ENCODE measurements around the gene NGEF. TPM values are rescaled to one million over a fixed set of nuclear protein-coding genes. Genes with fewer than 3 reads are reported as not detected.

The NGEF gene
- total RNA-seq, 1 donor from 2014 or later, result 0.16 TPM

DNA sequence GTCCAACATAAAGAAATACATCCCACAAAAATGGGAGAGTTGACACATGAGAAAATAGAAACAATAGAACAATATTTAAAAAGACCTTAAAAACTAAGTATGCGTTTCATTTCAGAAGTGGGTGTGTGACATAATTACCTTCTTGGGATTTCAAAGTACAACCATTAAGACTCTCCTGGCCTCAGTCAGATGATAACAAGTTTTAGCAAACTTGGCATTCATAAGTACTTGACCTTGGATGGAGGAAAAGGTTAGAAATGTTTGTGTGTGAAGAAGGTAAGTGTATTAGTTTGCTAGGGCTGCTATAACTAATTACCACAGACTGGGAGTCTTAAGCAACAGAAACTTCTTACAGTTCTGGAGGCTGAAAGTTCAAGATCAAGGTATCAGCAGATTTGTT, 4.9 kb upstream of the NGEF start:
- Histone ChIP-seq H2AFZ (ENCODE audit: low read depth, low read length) (no peak overlapping the region), H3K27me3 (ENCODE audit: insufficient read depth, low read length) (no peaks in the 10 kb centered on the region), H3K4me1 (ENCODE audit: insufficient read depth, low read length) (peaks cover 4% of the 10 kb centered on the region), H4K20me1 (ENCODE audit: insufficient read depth, low read length) (no peaks in the 10 kb centered on the region), H3K36me3 (ENCODE audit: insufficient read depth, low read length) (no peaks in the 10 kb centered on the region), H3K79me2 (ENCODE audit: insufficient read depth, low read length) (no peaks in the 10 kb centered on the region), H3K9ac (ENCODE audit: low read length) (no peak overlapping the region), H3K27ac (ENCODE audit: low read depth, low read length) (no peak overlapping the region), H3K9me3 (ENCODE audit: insufficient read depth, low read depth, low read length) (no peaks in the 10 kb centered on the region), H3K4me3 (ENCODE audit: insufficient read depth, low read depth, low read length) (no peak overlapping the region), H3K4me2 (ENCODE audit: low read length) (no peak overlapping the region)
- Mint-ChIP-seq H3K4me3 (ENCODE audit: unreplicated experiment) (no peak overlapping the region), H3K36me3 (ENCODE audit: low read depth, unreplicated experiment) (no peaks in the 10 kb centered on the region), H3K27ac (ENCODE audit: unreplicated experiment) (no peak overlapping the region), H3K27me3 (ENCODE audit: low read depth, unreplicated experiment) (peaks cover 5% of the 10 kb centered on the region), H3K9me3 (ENCODE audit: unreplicated experiment) (no peaks in the 10 kb centered on the region), H3K4me1 (ENCODE audit: low read depth, unreplicated experiment) (no peaks in the 10 kb centered on the region)
- TF ChIP-seq, protein P1, sequence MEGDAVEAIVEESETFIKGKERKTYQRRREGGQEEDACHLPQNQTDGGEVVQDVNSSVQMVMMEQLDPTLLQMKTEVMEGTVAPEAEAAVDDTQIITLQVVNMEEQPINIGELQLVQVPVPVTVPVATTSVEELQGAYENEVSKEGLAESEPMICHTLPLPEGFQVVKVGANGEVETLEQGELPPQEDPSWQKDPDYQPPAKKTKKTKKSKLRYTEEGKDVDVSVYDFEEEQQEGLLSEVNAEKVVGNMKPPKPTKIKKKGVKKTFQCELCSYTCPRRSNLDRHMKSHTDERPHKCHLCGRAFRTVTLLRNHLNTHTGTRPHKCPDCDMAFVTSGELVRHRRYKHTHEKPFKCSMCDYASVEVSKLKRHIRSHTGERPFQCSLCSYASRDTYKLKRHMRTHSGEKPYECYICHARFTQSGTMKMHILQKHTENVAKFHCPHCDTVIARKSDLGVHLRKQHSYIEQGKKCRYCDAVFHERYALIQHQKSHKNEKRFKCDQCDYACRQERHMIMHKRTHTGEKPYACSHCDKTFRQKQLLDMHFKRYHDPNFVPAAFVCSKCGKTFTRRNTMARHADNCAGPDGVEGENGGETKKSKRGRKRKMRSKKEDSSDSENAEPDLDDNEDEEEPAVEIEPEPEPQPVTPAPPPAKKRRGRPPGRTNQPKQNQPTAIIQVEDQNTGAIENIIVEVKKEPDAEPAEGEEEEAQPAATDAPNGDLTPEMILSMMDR (IDR thresholded peaks at IDR 0.05; ENCODE audit: insufficient read depth, low read depth, low read length), result no peak
- no peak for TF ChIP-seq EZH2 (IDR thresholded peaks at IDR 0.05; ENCODE audit: insufficient read depth, low read length)
- no peak for DNase-seq (ENCODE audit: low read depth)
- FAIRE-seq, result no peak

DNA sequence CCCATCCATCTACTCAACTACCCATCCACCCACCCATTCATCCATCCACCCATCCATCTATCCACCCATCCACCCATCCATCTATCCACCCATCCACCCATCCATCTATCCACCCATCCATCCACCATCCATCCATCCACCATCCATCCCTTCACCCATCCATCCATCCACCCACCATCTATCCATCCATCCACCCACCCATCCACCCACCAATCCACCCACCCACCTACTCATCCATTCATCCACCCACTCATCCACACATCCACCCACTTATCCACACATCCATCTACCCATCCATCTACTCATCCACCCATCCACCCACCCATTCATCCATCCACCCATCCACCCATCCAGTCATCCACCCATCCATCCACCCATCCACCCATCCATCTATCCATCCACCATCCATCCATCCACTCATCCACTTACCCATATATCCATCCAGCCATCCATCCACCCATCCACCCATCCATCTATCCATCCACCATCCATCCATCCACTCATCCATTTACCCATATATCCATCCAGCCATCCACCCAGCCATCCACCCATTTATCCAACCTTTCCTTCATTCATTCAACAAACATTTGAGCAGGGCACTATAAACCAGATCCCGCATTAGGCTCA, 2.1 kb upstream of the NGEF start:
- Histone ChIP-seq H2AFZ (ENCODE audit: low read depth, low read length) (no peak overlapping the region), H3K9me3 (ENCODE audit: insufficient read depth, low read depth, low read length) (no peaks in the 10 kb centered on the region), H3K79me2 (ENCODE audit: insufficient read depth, low read length) (no peaks in the 10 kb centered on the region), H3K4me1 (ENCODE audit: insufficient read depth, low read length) (no peaks in the 10 kb centered on the region), H3K4me3 (ENCODE audit: insufficient read depth, low read depth, low read length) (no peak overlapping the region), H4K20me1 (ENCODE audit: insufficient read depth, low read length) (no peaks in the 10 kb centered on the region), H3K9ac (ENCODE audit: low read length) (no peak overlapping the region), H3K4me2 (ENCODE audit: low read length) (no peak overlapping the region), H3K27ac (ENCODE audit: low read depth, low read length) (no peak overlapping the region), H3K36me3 (ENCODE audit: insufficient read depth, low read length) (no peaks in the 10 kb centered on the region), H3K27me3 (ENCODE audit: insufficient read depth, low read length) (no peaks in the 10 kb centered on the region)
- Mint-ChIP-seq H3K9me3 (ENCODE audit: unreplicated experiment) (peaks cover 2% of the 10 kb centered on the region), H3K27me3 (ENCODE audit: low read depth, unreplicated experiment) (peaks cover 14% of the 10 kb centered on the region), H3K27ac (ENCODE audit: unreplicated experiment) (no peak overlapping the region), H3K4me3 (ENCODE audit: unreplicated experiment) (no peak overlapping the region), H3K36me3 (ENCODE audit: low read depth, unreplicated experiment) (no peaks in the 10 kb centered on the region), H3K4me1 (ENCODE audit: low read depth, unreplicated experiment) (no peaks in the 10 kb centered on the region)
- no peak for TF ChIP-seq EZH2 (IDR thresholded peaks at IDR 0.05; ENCODE audit: insufficient read depth, low read length)
- TF ChIP-seq, protein P1 (IDR thresholded peaks at IDR 0.05; ENCODE audit: insufficient read depth, low read depth, low read length), result no peak
- FAIRE-seq (no peak), DNase-seq (ENCODE audit: low read depth) (no peak)

DNA sequence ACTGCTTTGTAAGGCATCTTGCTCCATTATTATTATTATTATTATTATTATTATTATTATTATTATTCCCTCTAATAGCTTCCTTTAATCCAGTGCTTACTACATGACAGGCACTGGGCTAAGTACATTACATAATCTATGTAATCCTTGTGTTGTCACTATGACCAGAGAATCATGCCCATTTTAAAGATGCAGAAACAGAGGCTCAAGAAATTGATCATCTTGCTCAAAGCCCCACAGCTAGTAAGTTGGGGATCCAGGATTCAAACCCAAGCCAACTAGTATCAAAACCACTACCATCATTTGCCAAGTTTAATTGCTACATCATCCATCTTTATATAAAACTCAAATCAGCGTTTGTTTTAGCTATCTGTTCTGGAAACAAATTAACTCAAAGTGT, 594 bp upstream of the NGEF start:
- peaks cover 14% of the 10 kb centered on the region for H3K27me3 Mint-ChIP-seq (ENCODE audit: low read depth, unreplicated experiment)
- H3K9ac ChIP-seq (ENCODE audit: low read length), result no peak overlapping the region
- no peaks in the 10 kb centered on the region for H3K27me3 ChIP-seq (ENCODE audit: insufficient read depth, low read length)
- no peak for FAIRE-seq
- H3K9me3 Mint-ChIP-seq (ENCODE audit: unreplicated experiment), result peaks cover 2% of the 10 kb centered on the region
- TF ChIP-seq EZH2 (IDR thresholded peaks at IDR 0.05; ENCODE audit: insufficient read depth, low read length), result no peak
- TF ChIP-seq, protein P1 (IDR thresholded peaks at IDR 0.05; ENCODE audit: insufficient read depth, low read depth, low read length), result no peak
- H2AFZ ChIP-seq (ENCODE audit: low read depth, low read length), result no peak overlapping the region
- no peak overlapping the region for H3K27ac Mint-ChIP-seq (ENCODE audit: unreplicated experiment)
- no peaks in the 10 kb centered on the region for H3K4me1 ChIP-seq (ENCODE audit: insufficient read depth, low read length)
- H3K4me3 ChIP-seq (ENCODE audit: insufficient read depth, low read depth, low read length), result no peak overlapping the region
- no peaks in the 10 kb centered on the region for H3K9me3 ChIP-seq (ENCODE audit: insufficient read depth, low read depth, low read length)
- DNase-seq (ENCODE audit: low read depth), result no peak
- H3K36me3 Mint-ChIP-seq (ENCODE audit: low read depth, unreplicated experiment), result no peaks in the 10 kb centered on the region
- no peak overlapping the region for H3K27ac ChIP-seq (ENCODE audit: low read depth, low read length)
- H3K4me1 Mint-ChIP-seq (ENCODE audit: low read depth, unreplicated experiment), result no peaks in the 10 kb centered on the region
- no peaks in the 10 kb centered on the region for H3K79me2 ChIP-seq (ENCODE audit: insufficient read depth, low read length)
- H3K36me3 ChIP-seq (ENCODE audit: insufficient read depth, low read length), result no peaks in the 10 kb centered on the region
- no peak overlapping the region for H3K4me2 ChIP-seq (ENCODE audit: low read length)
- no peaks in the 10 kb centered on the region for H4K20me1 ChIP-seq (ENCODE audit: insufficient read depth, low read length)
- no peak overlapping the region for H3K4me3 Mint-ChIP-seq (ENCODE audit: unreplicated experiment)
